ENCODE data around the gene PRAMEF20. TPM values are rescaled to one million over a fixed set of nuclear protein-coding genes. Genes with fewer than 3 reads are reported as not detected.

Gene PRAMEF20
- total RNA-seq, 1 donor from 2014 or later, result not detected

DNA sequence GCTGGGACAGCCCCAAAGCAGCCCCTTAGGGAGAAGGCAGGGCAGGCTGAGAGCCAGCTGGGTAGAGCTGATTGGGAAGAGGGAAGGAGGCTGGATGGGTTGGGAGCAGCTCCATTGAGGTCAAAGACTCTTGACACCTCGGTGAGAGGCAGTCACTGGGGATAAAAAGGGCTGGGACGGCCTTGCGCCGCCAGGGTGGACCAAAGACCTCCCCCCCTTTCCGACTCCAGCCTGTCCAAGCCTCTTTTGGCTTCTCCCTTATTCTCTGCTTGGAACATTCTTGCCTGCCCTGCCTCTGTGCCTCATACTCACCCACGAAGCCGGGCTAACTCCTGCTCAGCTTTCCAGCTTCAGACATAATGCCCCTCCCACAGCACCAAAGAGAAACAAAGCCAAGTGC is 52.4 kb downstream of the PRAMEF20 start:
- no peak for DNase-seq

DNA sequence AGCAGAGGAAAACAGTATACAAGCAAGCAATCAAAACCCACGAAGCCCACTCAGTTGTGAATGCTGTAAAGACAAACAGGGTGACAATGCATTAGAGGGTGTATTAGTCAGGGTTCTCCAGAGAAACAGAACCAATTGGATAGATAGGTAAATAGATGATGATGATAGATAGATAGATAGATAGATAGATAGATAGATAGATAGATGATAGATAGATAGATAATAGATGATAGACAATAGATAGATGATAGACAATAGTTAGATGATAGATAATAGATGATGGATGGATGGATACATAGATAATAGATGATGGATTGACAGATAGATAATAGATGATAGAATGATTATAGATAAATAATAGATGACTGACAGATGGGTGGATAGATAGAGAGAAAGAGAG is 55.3 kb downstream of the PRAMEF20 start:
- DNase-seq, result no peak

DNA sequence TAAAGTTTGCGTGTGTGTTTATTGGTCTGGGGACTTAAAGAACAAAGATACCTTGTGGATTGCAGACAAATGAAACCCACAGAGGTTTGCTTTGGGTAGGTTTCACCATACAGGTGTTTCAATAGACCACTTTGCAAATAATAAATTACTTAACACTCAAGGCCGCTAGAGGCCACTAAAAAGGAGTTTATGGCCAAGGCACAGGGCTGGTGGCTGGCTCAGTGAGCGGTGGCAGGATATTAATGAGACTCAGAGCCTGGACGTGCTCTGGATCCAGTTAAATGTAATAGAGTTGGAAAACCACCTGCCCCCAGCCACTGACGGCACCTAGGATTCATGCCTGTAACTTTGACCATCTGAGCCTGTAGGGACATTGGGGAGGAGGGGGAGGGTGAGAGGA is 59.1 kb downstream of the PRAMEF20 start:
- DNase-seq, result peak; percentile 36

Other genes with a start within 250 kb of the PRAMEF20 start
- gene HNRNPCL4, start 244.8 kb upstream of the PRAMEF20 start, total RNA-seq, result not detected
- gene PRAMEF9, start 238.6 kb upstream of the PRAMEF20 start, total RNA-seq, result not detected
- not detected for gene PRAMEF13, start 209.0 kb upstream of the PRAMEF20 start, total RNA-seq
- gene PRAMEF18, start 184.3 kb upstream of the PRAMEF20 start, total RNA-seq, result not detected
- gene PRAMEF5, start 156.3 kb upstream of the PRAMEF20 start, total RNA-seq, result not detected
- not detected for gene PRAMEF8, start 125.3 kb upstream of the PRAMEF20 start, total RNA-seq
- not detected for gene PRAMEF33, start 106.9 kb upstream of the PRAMEF20 start, total RNA-seq
- gene PRAMEF15, start 94.9 kb upstream of the PRAMEF20 start, total RNA-seq, result not detected
- gene PRAMEF14, start 63.3 kb upstream of the PRAMEF20 start, total RNA-seq, result not detected
- gene PRAMEF19, start 38.5 kb upstream of the PRAMEF20 start, total RNA-seq, result not detected
- gene PRAMEF17, start 20.8 kb upstream of the PRAMEF20 start, total RNA-seq, result not detected
- gene LRRC38, start 103.6 kb downstream of the PRAMEF20 start, total RNA-seq, result 14.0 TPM
- gene PDPN, start 173.4 kb downstream of the PRAMEF20 start, total RNA-seq, result 10.5 TPM

Measured in tongue (tissue), 2 donors.